ENCODE measurements around the gene OR4E1.
"Not testable (repeated sequence)": the region's sequence is repeated elsewhere in the genome, so short reads cannot be mapped to it uniquely, and the experiment has no call there.

OR4E1 gene

GRCh38 chr14:21704338-21704737, 30.7 kb upstream of the OR4E1 start:
- DNase-seq (ENCODE audit: extremely low read depth, low read depth): no peak
- H3K4me3 ChIP-seq (replicated peaks; ENCODE audit: low read depth, low read length): no peak overlapping the region
- TF ChIP-seq CTCF (IDR thresholded peaks at IDR 0.05; ENCODE audit: low read depth, low read length, missing control alignments): no peak

GRCh38 chr14:21703357-21704326, 30.0 kb upstream of the OR4E1 start:
- DNase-seq (ENCODE audit: extremely low read depth, low read depth): no peak
- TF ChIP-seq CTCF (IDR thresholded peaks at IDR 0.05; ENCODE audit: low read depth, low read length, missing control alignments): no peak
- H3K4me3 ChIP-seq (replicated peaks; ENCODE audit: low read depth, low read length): no peak overlapping the region

- no peak overlapping the region for H3K4me3 ChIP-seq (replicated peaks; ENCODE audit: low read depth, low read length)
- TF ChIP-seq CTCF (IDR thresholded peaks at IDR 0.05; ENCODE audit: low read depth, low read length, missing control alignments): no peak
- DNase-seq (ENCODE audit: extremely low read depth, low read depth): no peak
Observed at GRCh38 chr14:21702316-21702715, 28.7 kb upstream of the OR4E1 start.

GRCh38 chr14:21699551-21699950, 25.9 kb upstream of the OR4E1 start:
- H3K4me3 ChIP-seq (replicated peaks; ENCODE audit: low read depth, low read length): no peak overlapping the region
- TF ChIP-seq CTCF (IDR thresholded peaks at IDR 0.05; ENCODE audit: low read depth, low read length, missing control alignments): no peak
- DNase-seq (ENCODE audit: extremely low read depth, low read depth): no peak

- not testable (repeated sequence) for DNase-seq (ENCODE audit: extremely low read depth, low read depth); H3K4me3 ChIP-seq (replicated peaks; ENCODE audit: low read depth, low read length)
Observed at GRCh38 chr14:21698538-21698937, 24.9 kb upstream of the OR4E1 start.

GRCh38 chr14:21697662-21698061, 24.0 kb upstream of the OR4E1 start:
- not testable (repeated sequence) for H3K4me3 ChIP-seq (replicated peaks; ENCODE audit: low read depth, low read length); DNase-seq (ENCODE audit: extremely low read depth, low read depth)

GRCh38 chr14:21694425-21694824, 20.8 kb upstream of the OR4E1 start:
- DNase-seq (ENCODE audit: extremely low read depth, low read depth): no peak
- no peak for TF ChIP-seq CTCF (IDR thresholded peaks at IDR 0.05; ENCODE audit: low read depth, low read length, missing control alignments)
- no peak overlapping the region for H3K4me3 ChIP-seq (replicated peaks; ENCODE audit: low read depth, low read length)

GRCh38 chr14:21686468-21686867, 12.8 kb upstream of the OR4E1 start:
- no peak overlapping the region for H3K4me3 ChIP-seq (replicated peaks; ENCODE audit: low read depth, low read length)
- TF ChIP-seq CTCF (IDR thresholded peaks at IDR 0.05; ENCODE audit: low read depth, low read length, missing control alignments): no peak
- DNase-seq (ENCODE audit: extremely low read depth, low read depth): no peak
